ENCODE results near the gene PTPRD.

The PTPRD gene

DNA sequence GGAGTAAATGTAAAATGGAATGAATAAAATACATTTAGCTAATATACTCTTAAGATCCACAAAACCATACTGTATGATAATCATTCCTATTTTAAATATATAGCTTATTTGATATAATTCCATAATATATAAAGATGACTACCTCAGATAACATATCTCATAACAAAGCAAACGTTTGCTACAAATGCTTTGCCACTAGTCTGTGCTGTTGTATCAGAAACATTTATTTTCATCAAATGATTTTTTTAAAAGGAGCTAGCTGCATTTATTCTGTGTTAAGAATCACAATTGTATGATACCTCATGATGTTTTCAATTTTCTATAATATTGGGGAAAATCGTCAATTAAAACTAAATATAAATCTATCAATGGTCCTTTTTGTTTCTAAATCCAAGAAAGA is 567.2 kb downstream of the PTPRD start:
- DNase-seq: peak in 1 of 3 experiments; percentile 67

- no peak for DNase-seq
Measured at GRCh38 chr9:10041726-10042229, 571.0 kb downstream of the PTPRD start.

- no peak for DNase-seq
Measured at GRCh38 chr9:10036095-10036494, 576.7 kb downstream of the PTPRD start.

- peak in 1 of 3 experiments; percentile 2 for DNase-seq
Measured at GRCh38 chr9:10032166-10032565, 580.6 kb downstream of the PTPRD start.

DNA sequence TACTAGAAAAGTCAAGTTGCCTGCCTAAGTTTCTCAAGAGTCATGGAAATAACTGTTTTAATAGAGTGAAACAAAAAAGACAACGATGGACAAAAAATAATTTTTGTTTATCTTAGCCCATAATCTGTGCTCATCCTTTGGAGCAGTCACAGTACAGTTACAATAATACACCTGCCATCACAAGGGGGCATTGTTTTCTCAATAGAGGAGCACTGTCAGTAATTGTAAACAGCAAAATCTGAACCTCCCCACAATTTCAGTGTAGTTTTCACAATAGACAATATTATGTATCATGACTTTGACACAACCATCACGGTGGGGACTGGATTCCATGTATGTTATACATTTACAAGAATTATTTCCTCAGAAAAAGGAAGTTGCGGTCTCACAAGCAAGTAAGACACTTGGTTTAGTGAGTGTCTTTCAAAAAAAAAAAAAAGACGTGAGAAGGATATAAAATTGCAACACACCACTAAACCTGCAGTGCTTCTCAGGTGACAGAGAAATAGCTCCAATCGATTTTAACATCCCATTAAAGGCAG is 586.3 kb downstream of the PTPRD start:
- DNase-seq: peak in 1 of 3 experiments; percentile 34

DNA sequence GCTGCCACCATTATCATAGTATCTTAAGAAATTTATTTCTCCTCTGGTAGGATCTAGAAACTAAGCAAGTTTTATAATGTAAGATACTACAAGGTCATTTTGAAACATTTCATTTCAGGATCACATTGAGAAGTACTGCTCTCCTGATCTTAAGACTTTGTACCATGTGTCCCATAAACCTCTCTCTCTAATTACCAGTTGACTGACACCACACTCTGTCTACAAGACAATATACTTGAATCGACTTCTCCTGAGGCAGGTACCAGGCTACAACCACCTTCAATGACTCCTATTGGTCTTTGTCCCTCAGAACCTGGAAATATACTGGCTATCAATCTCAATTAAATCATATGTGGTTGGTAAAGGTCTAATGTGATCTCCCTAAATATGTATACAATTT is 597.0 kb downstream of the PTPRD start:
- peak in 2 of 3 experiments; percentile 30 to 64 for DNase-seq

DNA sequence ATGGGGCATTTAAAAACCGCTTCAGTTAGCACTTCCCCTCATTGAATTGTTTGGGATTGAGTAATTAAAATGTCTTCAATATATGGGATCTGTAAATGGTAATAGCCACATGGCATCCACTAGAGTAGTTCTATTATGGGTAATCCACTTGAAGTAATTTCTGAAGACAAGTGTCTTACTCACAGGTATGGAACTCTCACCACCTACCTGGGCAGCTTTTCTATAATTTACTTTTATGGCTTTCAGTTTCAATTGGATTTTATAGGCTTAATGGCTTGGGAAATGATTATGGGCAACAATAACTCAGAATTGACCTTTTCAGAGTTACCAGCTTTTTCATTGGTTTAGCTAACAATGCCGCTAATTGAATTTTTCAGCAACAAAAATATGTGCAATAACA is 597.9 kb downstream of the PTPRD start:
- DNase-seq: peak; percentile 63 to 96 (median 75)

- DNase-seq: no peak
Measured at GRCh38 chr9:10009401-10009800, 603.4 kb downstream of the PTPRD start.

DNA sequence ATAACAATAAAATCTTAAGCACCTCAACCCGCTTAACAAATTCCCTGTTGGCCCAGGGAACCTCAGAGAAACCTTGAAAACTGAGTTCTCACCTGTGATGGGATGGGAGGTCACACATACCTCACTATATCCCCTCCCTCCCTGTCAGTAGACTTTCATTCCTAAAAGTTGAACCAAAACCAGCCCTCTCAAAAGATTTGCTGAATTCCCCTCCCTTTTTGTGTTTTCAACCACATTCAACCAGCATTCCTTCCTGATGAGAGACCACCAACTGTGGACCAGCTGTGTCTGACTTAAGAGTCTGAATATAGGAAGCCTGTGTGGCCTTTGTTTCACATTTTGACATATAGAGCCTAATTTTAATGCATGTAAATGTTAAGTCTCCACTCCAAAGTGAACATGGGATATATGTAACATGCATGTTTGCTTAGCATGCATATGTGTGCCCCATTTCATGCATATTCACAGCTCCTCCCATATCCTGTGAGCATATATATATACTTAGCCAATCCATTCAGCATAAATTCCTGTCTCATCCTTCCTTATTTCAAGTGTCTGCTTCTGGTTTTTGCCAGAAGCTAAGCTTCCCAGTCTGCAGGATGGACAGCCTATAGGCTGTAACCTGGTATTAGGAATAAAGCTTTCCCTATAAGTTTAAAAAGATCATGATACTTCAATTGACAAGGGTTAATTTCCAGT is 604.6 kb downstream of the PTPRD start:
- DNase-seq: no peak

- DNase-seq: no peak
Measured at GRCh38 chr9:10007356-10007755, 605.4 kb downstream of the PTPRD start.

- DNase-seq: no peak
Measured at GRCh38 chr9:10005206-10005605, 607.6 kb downstream of the PTPRD start.

DNA sequence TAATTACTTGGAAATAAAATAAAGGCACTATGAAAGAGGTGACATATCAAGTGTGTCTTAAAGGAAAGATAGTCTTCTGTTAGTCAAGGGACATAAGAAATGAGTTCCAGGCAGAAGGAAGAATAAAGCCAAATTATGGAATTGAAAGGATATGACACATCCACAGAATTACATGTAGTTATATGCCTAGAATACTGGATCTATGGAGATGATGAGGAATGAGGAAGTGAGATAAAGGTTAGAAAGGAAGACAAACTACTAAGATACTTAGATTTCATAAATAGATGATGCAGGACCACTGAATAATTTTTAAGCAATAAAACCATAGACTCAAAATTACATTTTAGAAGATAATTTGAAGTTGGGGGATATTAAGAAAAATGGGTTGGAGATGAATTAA is 609.8 kb downstream of the PTPRD start:
- DNase-seq: no peak

GRCh38 chr9:10000669-10001068 is 612.1 kb downstream of the PTPRD start:
- no peak for DNase-seq

DNA sequence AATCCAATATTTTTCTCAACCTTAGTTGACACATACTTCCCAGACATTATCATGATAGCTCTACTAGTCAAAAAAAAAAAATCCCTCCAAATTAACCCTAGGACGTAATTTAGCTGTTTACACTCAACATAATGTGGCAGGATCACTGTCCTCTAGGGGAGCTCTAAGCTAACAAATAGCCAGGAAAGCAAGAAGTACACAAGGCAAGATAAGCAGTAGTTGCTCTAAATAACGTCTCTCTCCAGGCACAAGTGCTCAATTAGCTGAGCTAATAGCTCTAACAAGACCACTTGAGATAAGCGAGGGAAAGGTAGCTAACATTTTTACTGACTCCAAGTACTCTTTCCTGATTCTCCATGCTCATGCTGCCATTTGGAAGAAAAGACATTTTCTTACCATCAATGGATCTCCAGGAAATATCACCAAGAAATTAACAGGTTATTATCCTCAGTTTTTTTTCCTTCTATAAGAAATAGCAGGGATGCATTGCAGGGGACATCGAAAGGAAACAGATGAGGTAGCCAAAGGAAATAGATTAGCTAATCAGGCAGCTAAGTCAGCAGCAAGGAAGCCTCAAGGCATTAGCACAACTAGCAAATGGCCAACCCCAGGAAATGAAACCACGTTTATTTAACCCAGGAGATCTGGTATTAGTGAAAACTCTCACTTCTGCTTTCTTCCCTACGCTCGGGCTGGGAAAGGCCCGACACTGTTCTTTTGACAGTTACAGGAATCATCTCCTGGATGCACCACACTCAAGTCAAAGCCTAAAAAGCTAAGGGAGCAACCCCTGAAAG is 614.1 kb downstream of the PTPRD start:
- DNase-seq: peak; percentile 1 to 34 (median 7)

DNA sequence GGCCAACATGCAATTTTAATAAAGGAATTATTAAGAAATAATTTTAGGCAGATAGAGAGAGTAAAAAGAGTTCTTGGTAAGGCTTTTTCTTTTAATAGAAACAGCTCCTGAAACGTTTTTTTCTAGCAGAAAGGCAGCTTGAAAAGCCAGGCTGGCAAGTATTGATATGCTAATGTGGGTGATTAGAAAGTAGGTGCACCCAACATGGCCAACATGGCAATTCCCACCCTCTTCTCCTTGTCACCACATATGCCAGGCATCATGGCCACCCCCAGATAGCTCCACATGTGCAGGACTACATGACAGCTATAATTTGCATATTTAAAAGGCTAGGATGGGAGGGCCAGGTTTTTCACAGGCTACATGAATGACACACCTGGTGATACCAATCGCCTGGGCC is 615.2 kb downstream of the PTPRD start:
- no peak for DNase-seq

DNA sequence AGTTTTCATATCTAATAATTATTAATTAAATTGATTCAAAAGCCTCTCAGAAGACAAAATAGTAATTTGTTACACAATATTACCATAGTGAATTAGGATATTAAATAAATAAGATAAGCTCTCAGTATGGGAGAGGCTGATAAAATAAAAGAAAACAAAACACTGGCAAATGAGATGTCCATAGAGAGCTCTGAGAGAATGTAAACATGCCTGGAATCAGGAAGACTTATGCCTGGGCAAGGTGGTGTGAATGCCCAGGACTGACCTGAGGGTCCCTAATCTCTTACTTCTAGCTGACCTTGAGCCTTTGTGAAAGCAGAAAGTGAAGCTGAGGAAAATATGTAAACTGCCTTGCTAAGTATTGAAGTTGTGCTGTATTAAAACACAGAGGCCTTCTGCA is 616.5 kb downstream of the PTPRD start:
- peak in 1 of 3 experiments; percentile 22 for DNase-seq

- no peak for DNase-seq
Measured at GRCh38 chr9:9992936-9993335, 619.9 kb downstream of the PTPRD start.

GRCh38 chr9:9973062-9973461 is 639.7 kb downstream of the PTPRD start:
- DNase-seq: no peak

DNA sequence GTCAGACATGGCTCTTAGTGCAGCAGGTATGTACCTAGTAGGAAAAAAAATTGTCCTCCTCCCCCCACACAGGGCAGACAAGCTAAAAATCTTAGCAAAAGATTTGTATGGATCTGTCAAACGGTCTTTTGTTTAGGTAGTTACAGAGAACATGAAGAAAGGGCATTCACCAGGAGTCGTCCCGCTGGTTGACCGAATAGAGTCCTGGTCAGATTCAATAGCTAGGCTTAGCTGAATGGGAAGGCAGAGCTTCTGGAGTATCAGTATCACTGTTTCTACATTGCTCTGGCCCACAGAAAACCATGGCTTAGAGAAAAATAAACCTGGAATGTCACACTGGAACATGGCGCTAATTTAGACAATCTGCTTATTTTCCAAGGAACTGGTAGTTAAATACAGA is 642.3 kb downstream of the PTPRD start:
- DNase-seq: no peak

DNA sequence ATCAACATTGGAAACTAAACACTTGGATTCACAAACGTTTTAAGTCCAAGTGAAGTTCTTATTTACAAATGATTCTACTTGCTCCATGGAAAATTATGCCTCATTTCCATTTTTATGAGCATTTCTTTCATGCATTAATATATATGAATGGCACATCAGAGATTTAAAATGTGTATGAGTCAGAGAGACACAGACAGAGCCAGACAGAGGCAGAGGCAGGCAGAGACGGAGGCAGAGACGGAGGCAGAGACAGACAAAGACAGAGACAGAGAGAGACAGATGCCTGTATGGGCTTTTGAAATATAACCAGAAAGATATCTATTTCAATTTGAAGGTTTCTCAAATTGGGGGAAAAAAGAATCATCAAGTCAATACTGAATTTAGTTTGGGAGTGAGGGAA is 649.0 kb downstream of the PTPRD start:
- no peak for DNase-seq

GRCh38 chr9:9961934-9962333 is 650.9 kb downstream of the PTPRD start:
- no peak for DNase-seq

GRCh38 chr9:9961487-9961886 is 651.3 kb downstream of the PTPRD start:
- no peak for DNase-seq

GRCh38 chr9:9951556-9952160 is 661.1 kb downstream of the PTPRD start:
- no peak for DNase-seq
